Measurements from ENCODE around the gene MYLK. TPM values are rescaled to one million over a fixed set of nuclear protein-coding genes. Genes with fewer than 3 reads are reported as not detected.
A peak's percentile ranks its signal among the peaks of the same experiment; 100 is the strongest.

MYLK gene
- total and polyA plus RNA-seq, 8 donors = 35.1 to 916 (median 340) TPM

DNA sequence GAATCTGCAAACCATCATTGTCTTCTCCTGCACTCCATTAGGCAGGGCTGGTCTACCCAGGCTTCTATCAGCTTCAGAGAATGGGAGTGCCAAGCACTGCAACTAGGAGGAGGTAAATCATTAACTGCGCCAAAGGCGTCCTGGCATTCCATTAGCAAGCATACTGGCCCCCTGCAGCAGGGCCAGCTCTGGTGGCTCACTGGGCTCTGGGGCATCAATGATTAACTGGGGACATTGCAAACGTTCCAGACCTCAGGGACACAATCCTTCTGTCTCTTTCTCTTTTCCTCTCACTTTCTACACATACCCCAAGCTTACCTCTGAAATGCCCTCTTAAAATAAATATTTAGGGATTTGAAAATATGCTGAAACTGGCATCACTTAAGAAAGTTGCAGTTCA lies 129.0 kb downstream of the MYLK start:
- no peaks in the 10 kb centered on the region for H3K36me3 ChIP-seq
- no peaks in the 10 kb centered on the region for H3K9me3 ChIP-seq
- 16 to 55% (median 37%) methylated on average over 3 of the region's 3 CpGs for WGBS, 5 donors
- DNase-seq = peak; percentile 86 to 89
- H3K27ac ChIP-seq = peak overlapping the region in 4 of 5 donors; percentile 6 to 33 (median 18)
- H3K4me3 ChIP-seq = no peak overlapping the region
- intact Hi-C loops (cut with DNase I; ENCODE audit: low total_unique reads) = no loop called here
- H3K4me1 ChIP-seq = peaks cover 16 to 50% (median 33%) of the 10 kb centered on the region in 4 donors
- H3K27me3 ChIP-seq = no peaks in the 10 kb centered on the region
- TF ChIP-seq POLR2AphosphoS5 (IDR thresholded peaks at IDR 0.05) = peak in 2 of 3 donors; percentile 13 to 31
- no peak for TF ChIP-seq EP300 (IDR thresholded peaks at IDR 0.05)

DNA sequence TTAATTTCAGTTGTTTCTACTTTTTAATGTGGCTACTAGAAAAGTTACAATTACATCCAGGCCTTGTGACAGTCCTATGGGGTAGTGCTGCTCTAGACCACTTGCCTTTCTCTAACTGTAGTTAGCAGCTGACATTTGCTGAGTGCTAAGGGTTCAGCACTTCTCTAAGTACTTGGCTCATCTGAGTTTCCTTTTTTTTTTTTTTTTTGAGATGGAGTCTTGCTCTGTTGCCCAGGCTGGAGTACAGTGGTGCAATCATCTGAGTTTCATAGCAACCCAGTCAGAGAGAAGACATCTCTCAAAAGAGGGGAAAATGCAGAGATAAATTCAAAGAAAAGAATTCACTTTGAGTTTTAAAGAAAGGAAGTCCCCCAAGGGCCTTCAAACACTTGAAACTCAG lies 130.8 kb downstream of the MYLK start:
- TF ChIP-seq, protein P1, sequence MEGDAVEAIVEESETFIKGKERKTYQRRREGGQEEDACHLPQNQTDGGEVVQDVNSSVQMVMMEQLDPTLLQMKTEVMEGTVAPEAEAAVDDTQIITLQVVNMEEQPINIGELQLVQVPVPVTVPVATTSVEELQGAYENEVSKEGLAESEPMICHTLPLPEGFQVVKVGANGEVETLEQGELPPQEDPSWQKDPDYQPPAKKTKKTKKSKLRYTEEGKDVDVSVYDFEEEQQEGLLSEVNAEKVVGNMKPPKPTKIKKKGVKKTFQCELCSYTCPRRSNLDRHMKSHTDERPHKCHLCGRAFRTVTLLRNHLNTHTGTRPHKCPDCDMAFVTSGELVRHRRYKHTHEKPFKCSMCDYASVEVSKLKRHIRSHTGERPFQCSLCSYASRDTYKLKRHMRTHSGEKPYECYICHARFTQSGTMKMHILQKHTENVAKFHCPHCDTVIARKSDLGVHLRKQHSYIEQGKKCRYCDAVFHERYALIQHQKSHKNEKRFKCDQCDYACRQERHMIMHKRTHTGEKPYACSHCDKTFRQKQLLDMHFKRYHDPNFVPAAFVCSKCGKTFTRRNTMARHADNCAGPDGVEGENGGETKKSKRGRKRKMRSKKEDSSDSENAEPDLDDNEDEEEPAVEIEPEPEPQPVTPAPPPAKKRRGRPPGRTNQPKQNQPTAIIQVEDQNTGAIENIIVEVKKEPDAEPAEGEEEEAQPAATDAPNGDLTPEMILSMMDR (IDR thresholded peaks at IDR 0.05) = no peak
- no peak for TF ChIP-seq POLR2AphosphoS5 (IDR thresholded peaks at IDR 0.05)
- no peak for TF ChIP-seq EP300 (IDR thresholded peaks at IDR 0.05)
- TF ChIP-seq POLR2A (IDR thresholded peaks at IDR 0.05) = no peak
- no peaks in the 10 kb centered on the region for H3K27me3 ChIP-seq
- no peaks in the 10 kb centered on the region for H3K9me3 ChIP-seq
- no peak for DNase-seq
- intact Hi-C loops (cut with DNase I; ENCODE audit: low total_unique reads) = no loop called here
- no peak overlapping the region for H3K4me3 ChIP-seq
- no peak overlapping the region for H3K27ac ChIP-seq
- H3K4me1 ChIP-seq = peaks cover 16 to 45% (median 31%) of the 10 kb centered on the region in 4 donors
- no peaks in the 10 kb centered on the region for H3K36me3 ChIP-seq

DNA sequence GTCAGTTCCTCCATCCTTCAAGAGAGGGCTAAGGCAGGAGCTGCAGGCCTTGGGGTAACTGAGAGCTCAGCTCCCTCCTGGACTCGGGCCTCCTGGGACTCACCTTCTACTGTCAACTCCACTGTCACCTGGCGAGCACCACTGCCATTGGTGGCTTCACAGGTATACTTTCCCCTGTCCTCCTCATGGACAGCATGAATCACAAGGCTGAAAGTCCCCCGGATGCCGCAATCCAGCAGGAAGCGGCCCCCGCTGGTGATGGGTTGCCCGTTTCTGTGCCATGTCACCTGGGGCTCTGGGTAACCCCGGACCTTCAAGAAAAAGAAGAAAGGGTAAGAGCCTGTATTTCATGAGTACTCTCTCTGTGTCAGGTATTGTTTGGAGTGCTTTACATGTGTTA lies 131.9 kb downstream of the MYLK start:
- DNase-seq = no peak
- H3K27me3 ChIP-seq = no peaks in the 10 kb centered on the region
- intact Hi-C loops (cut with DNase I; ENCODE audit: low total_unique reads) = no loop called here
- peaks cover 16 to 35% (median 24%) of the 10 kb centered on the region in 4 donors for H3K4me1 ChIP-seq
- H3K4me3 ChIP-seq = no peak overlapping the region
- no peak overlapping the region for H3K27ac ChIP-seq
- WGBS, 5 donors = 91 to 98% (median 94%) methylated on average over 7 to 8 of the region's 8 CpGs
- TF ChIP-seq, protein P1 (IDR thresholded peaks at IDR 0.05) = no peak
- TF ChIP-seq POLR2AphosphoS5 (IDR thresholded peaks at IDR 0.05) (no peak), POLR2A (IDR thresholded peaks at IDR 0.05) (no peak), EP300 (IDR thresholded peaks at IDR 0.05) (no peak)
- no peaks in the 10 kb centered on the region for H3K36me3 ChIP-seq
- H3K9me3 ChIP-seq = no peaks in the 10 kb centered on the region

DNA sequence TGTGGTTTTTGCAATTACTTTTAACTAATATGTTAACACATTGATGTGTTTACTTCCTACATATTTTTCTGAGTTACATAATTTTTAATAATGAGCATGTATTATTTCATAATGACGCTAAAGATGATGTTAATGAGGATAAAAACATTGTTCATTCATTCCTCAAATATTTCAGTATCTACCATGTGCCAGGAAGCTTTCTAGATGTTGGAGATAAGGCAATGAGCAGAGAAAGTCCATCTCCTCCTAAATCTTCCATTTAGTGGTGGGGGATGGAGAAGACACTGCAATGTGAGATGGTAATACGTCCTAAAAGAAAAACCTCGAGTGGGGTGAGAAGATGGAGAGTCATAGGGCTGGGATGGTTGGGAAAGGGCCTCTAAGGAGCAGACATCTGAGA lies 132.7 kb downstream of the MYLK start:
- DNase-seq = no peak
- Histone ChIP-seq H3K27me3 (no peaks in the 10 kb centered on the region), H3K4me3 (no peak overlapping the region), H3K36me3 (no peaks in the 10 kb centered on the region), H3K4me1 (peaks cover 13 to 28% (median 20%) of the 10 kb centered on the region in 4 donors), H3K9me3 (no peaks in the 10 kb centered on the region), H3K27ac (no peak overlapping the region)
- 81 to 89% (median 88%) methylated on average over 3 of the region's 3 CpGs for WGBS, 5 donors
- intact Hi-C loops (cut with DNase I; ENCODE audit: low total_unique reads) = no loop called here
- TF ChIP-seq, protein P1 (IDR thresholded peaks at IDR 0.05) = no peak
- no peak for TF ChIP-seq POLR2A (IDR thresholded peaks at IDR 0.05)
- no peak for TF ChIP-seq EP300 (IDR thresholded peaks at IDR 0.05)
- no peak for TF ChIP-seq POLR2AphosphoS5 (IDR thresholded peaks at IDR 0.05)

DNA sequence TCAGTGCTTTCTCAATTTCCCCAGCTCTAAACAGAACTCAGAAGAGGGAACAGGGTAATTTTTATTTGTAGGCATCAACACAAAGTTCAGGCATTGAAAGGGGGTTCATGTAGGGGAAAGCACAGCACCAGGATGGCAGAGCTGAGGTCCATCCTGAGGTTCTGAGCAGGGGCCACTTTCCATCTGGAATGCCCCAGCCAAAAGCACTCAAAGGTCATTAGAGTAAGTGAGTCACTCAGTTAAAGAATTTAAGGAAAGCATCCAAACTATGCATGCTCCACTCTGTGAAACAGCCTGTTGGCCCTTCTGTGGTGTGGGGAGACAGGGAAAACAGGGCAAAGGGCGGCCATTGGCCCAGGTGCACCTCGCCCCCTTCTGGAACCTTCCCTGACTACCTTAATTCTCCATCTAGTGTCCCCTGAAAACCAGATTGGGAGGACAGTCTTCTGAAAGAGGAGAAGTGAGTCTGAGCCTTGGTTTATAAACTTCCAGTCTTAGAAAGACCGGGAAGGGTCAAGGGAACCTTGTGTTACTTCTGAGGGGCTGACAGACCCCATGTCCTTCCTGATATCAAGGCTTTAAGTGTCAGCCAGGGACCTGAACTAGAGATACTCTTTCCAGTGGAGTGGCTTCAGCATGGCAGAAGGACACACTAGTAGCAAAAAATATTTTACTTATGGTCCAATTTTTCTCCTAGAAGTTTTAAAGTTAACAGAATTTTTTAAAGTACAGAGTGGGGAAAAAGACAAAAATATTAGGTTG lies 133.3 kb downstream of the MYLK start:
- DNase-seq = no peak

More for the DNA sequence above, 133.3 kb downstream of the MYLK start:
- Histone ChIP-seq H3K27ac (peak overlapping the region in 2 of 5 donors; percentile 24 to 36), H3K27me3 (no peaks in the 10 kb centered on the region), H3K9me3 (no peaks in the 10 kb centered on the region), H3K4me1 (peaks cover 13 to 23% (median 19%) of the 10 kb centered on the region in 4 donors), H3K36me3 (no peaks in the 10 kb centered on the region), H3K4me3 (no peak overlapping the region)
- no peak for TF ChIP-seq POLR2A (IDR thresholded peaks at IDR 0.05)
- WGBS, 5 donors = 53 to 84% (median 73%) methylated on average over 3 of the region's 3 CpGs
- intact Hi-C loops (cut with DNase I; ENCODE audit: low total_unique reads) = no loop called here

Measured in stomach (tissue), 9 donors.